Heart left ventricle (tissue), 13 donors: Measurements from ENCODE around the gene ABCA12.

Experiments used
- POLR2A ChIP-seq, 2 donors: fragments of 450-650 bp; IDR thresholded peaks; one replicate each; pipeline ENCODE4 v1.6.1; 2017; ENCODE audit warnings: antibody characterized with exemption in 2 of 2, mild to moderate bottlenecking in 2 of 2, moderate library complexity in 2 of 2
- TF ChIP-seq, protein P1 (sequence below), 12 donors: fragments of 200-600 bp; sonication (generic) in 4 of 12; IDR thresholded peaks; one replicate each; pipeline versions ENCODE4 v1.5.0 to v1.8.0; 2018 to 2022; ENCODE audit warnings: antibody characterized with exemption in 12 of 12, mild to moderate bottlenecking in 5 of 12
- donor health status: ischemic (EF 13 %, LVEDD 7.1; RV severe dilation, severe dysfunction).
- donor health status: DM: no; HTN: yes; CAD: no.
- donor health status: DM: no; HTN: no; CAD: no.
- donor health status: ischemic (EF 25% LVEDD 6.9; RV normal size, moderate dysfunction).
- donor health status: ischemic (EF 25% LVEDD 5.7; RV mildly dilated, moderate dysfunction).
- donor health status: ischemic (EF 35%, LVEDD 5.7; RV mildly dilated, moderate dysfunction).
- donor health status: nonischemic (EF 11% LVEDD 7.7; RV severe dilation, severe dysfunction).
- donor health status: DM: yes; HTN: yes; CAD: no.
- donor health status: PGD.
- donor health status: ischemic (EF 29% LVEDD 5.4; RV normal size, mild dysfunction).
- donor health status: nonischemic (EF 23%, LVEDD 6.1; RV moderate dilation, normal function).

- TF ChIP-seq, protein P1, sequence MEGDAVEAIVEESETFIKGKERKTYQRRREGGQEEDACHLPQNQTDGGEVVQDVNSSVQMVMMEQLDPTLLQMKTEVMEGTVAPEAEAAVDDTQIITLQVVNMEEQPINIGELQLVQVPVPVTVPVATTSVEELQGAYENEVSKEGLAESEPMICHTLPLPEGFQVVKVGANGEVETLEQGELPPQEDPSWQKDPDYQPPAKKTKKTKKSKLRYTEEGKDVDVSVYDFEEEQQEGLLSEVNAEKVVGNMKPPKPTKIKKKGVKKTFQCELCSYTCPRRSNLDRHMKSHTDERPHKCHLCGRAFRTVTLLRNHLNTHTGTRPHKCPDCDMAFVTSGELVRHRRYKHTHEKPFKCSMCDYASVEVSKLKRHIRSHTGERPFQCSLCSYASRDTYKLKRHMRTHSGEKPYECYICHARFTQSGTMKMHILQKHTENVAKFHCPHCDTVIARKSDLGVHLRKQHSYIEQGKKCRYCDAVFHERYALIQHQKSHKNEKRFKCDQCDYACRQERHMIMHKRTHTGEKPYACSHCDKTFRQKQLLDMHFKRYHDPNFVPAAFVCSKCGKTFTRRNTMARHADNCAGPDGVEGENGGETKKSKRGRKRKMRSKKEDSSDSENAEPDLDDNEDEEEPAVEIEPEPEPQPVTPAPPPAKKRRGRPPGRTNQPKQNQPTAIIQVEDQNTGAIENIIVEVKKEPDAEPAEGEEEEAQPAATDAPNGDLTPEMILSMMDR (IDR thresholded peaks at IDR 0.05) = no peak
- TF ChIP-seq POLR2A (IDR thresholded peaks at IDR 0.05) = no peak
Measured at GRCh38 chr2:214992911-214993310, 145.5 kb downstream of the ABCA12 start.
